Measurements from ENCODE around the gene COL9A2.

GRCh38 chr1:40309374-40310128, 7.5 kb downstream of the COL9A2 start:
- TF ChIP-seq CTCF (IDR thresholded peaks at IDR 0.05) (peak in 1 of 6 experiments; percentile 6), POLR2A (IDR thresholded peaks at IDR 0.05) (no peak)
